HEK293T (cell line): ENCODE measurements around the gene ATXN7.

Experiments
- CTCF ChIA-PET: fragments of 350-600 bp; formaldehyde crosslinking; extraction: SDS; loops from one replicate; lab custom pipeline; 2021; ENCODE audit warnings: antibody characterized with exemption, inconsistent platforms; lab: Yijun Ruan, JAX
- POLR2A ChIA-PET: fragments of 350-600 bp; formaldehyde crosslinking; extraction: SDS; loops from one replicate; lab custom pipeline; 2020; ENCODE audit warnings: antibody characterized with exemption, inconsistent platforms; lab: Yijun Ruan, JAX
- DNase-seq: peaks from one replicate; pipeline ENCODE4 v3.0.0; 2012; ENCODE audit warnings: mixed read lengths; ENCODE audit errors: extremely low spot score
- ARNT ChIP-seq: fragments of 450-650 bp; IDR thresholded peaks from 2 replicates; pipeline ENCODE4 v1.6.1; 2017; ENCODE audit warnings: mild to moderate bottlenecking
- BHLHE40 ChIP-seq: fragments of 450-650 bp; IDR thresholded peaks from 2 replicates; pipeline ENCODE4 v1.6.1; 2016; ENCODE audit warnings: mild to moderate bottlenecking, moderate library complexity, borderline replicate concordance
- CTBP1 ChIP-seq: fragments of 450-650 bp; IDR thresholded peaks from 2 replicates; pipeline ENCODE4 v1.6.1; 2016; ENCODE audit warnings: borderline replicate concordance
- ELF4 ChIP-seq: fragments of 450-650 bp; IDR thresholded peaks from 2 replicates; pipeline ENCODE4 v1.6.1; 2017; ENCODE audit warnings: antibody characterized with exemption
- FOXA1 ChIP-seq: fragments of 450-650 bp; IDR thresholded peaks from 2 replicates; pipeline ENCODE4 v1.6.1; 2016; ENCODE audit warnings: mild to moderate bottlenecking
- FOXK2 ChIP-seq: fragments of 450-650 bp; IDR thresholded peaks from 2 replicates; pipeline ENCODE4 v1.6.1; 2016; ENCODE audit warnings: mild to moderate bottlenecking
- FOXM1 ChIP-seq: fragments of 450-650 bp; IDR thresholded peaks from 2 replicates; pipeline ENCODE4 v1.6.1; 2017; ENCODE audit warnings: mild to moderate bottlenecking, borderline replicate concordance
- HDGF ChIP-seq: fragments of 450-650 bp; IDR thresholded peaks from 2 replicates; pipeline ENCODE4 v1.6.1; 2017; ENCODE audit warnings: antibody characterized with exemption, borderline replicate concordance
- L3MBTL2 ChIP-seq: fragments of 450-650 bp; conservative IDR thresholded peaks from 2 replicates; pipeline ENCODE4 v1.6.1; 2016; ENCODE audit warnings: mild to moderate bottlenecking
- LEF1 ChIP-seq: fragments of 450-650 bp; IDR thresholded peaks from 2 replicates; pipeline ENCODE4 v1.6.1; 2017; ENCODE audit warnings: mild to moderate bottlenecking, borderline replicate concordance
- NFRKB ChIP-seq: fragments of 450-650 bp; IDR thresholded peaks from 2 replicates; pipeline ENCODE4 v1.6.1; 2016; ENCODE audit warnings: mild to moderate bottlenecking, moderate library complexity
- PKNOX1 ChIP-seq: fragments of 450-650 bp; IDR thresholded peaks from 2 replicates; pipeline ENCODE4 v1.6.1; 2016
- SP1 ChIP-seq: fragments of 450-650 bp; IDR thresholded peaks from 2 replicates; pipeline ENCODE4 v1.6.1; 2017
- SUZ12 ChIP-seq: fragments of 450-650 bp; IDR thresholded peaks from 2 replicates; pipeline ENCODE4 v1.6.1; 2016; ENCODE audit warnings: mild to moderate bottlenecking
- TARDBP ChIP-seq: fragments of 450-650 bp; IDR thresholded peaks from 2 replicates; pipeline ENCODE4 v1.6.1; 2016
- ZNF384 ChIP-seq: fragments of 450-650 bp; IDR thresholded peaks from 2 replicates; pipeline ENCODE4 v1.6.1; 2016

The ATXN7 gene

DNA sequence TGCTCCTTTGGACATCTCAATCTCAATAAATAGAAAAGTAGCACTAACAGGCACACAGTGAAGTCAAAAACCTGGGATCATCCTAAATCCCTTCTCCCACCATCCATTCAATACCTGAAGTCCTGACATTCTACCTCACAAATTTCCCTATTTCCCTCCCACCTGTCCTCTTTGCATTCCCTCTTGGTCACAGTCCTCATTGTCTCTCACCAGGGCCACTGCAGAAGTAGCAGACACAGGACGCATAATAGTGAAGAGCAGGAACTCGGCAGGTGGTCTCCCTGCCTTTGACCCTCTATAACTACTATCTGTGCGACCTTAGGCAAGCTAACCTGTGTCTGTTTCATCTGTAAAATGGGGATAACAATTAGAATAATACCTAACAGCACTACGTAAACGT is 2.4 kb upstream of the ATXN7 start:
- CTCF ChIA-PET, result no interaction called here
- TF ChIP-seq TARDBP (no peak), LEF1 (no peak), L3MBTL2 (no peak), SUZ12 (no peak), FOXA1 (no peak), FOXK2 (no peak), BHLHE40 (no peak)
- DNase-seq, result no peak
- POLR2A ChIA-PET, result no interaction called here

- POLR2A ChIA-PET, result interaction anchor here (1.1 to 1.4 kb wide), 3 partner anchors 30 to 52 kb away, joined by 3 to 4 read pairs (median 3); no protein-coding TSS in a partner anchor
- TF ChIP-seq SUZ12, result no peak
- TF ChIP-seq ZNF384, result no peak
- no peak for TF ChIP-seq CTBP1
- no peak for TF ChIP-seq ARNT
- TF ChIP-seq BHLHE40, result no peak
- CTCF ChIA-PET, result no interaction called here
Observed at GRCh38 chr3:63862804-63863149, 890 bp upstream of the ATXN7 start.

GRCh38 chr3:63864008-63864964 is 619 bp downstream of the ATXN7 start:
- ChIA-PET CTCF (no interaction called here), POLR2A (interaction anchor here (1.0 to 1.4 kb wide), 4 partner anchors 10 to 50 kb away, joined by 3 to 8 read pairs (median 4); no protein-coding TSS in a partner anchor)
- no peak for TF ChIP-seq SP1
- no peak for TF ChIP-seq FOXM1
- no peak for TF ChIP-seq NFRKB
- TF ChIP-seq PKNOX1, result no peak
- TF ChIP-seq HDGF, result no peak
- no peak for TF ChIP-seq SUZ12
- TF ChIP-seq ELF4, result no peak
- no peak for TF ChIP-seq BHLHE40
- no peak for TF ChIP-seq ZNF384
- TF ChIP-seq L3MBTL2, result no peak
- DNase-seq, result peak; percentile 61

More at GRCh38 chr3:63862804-63863149, 890 bp upstream of the ATXN7 start:
- no peak for DNase-seq

- TF ChIP-seq ARNT (no peak), L3MBTL2 (no peak), CTBP1 (no peak), SP1 (no peak), HDGF (no peak), LEF1 (no peak)
- POLR2A ChIA-PET, result no interaction called here
- CTCF ChIA-PET, result no interaction called here
- no peak for DNase-seq
Observed at GRCh38 chr3:63864965-63865327, 1.3 kb downstream of the ATXN7 start.

DNA sequence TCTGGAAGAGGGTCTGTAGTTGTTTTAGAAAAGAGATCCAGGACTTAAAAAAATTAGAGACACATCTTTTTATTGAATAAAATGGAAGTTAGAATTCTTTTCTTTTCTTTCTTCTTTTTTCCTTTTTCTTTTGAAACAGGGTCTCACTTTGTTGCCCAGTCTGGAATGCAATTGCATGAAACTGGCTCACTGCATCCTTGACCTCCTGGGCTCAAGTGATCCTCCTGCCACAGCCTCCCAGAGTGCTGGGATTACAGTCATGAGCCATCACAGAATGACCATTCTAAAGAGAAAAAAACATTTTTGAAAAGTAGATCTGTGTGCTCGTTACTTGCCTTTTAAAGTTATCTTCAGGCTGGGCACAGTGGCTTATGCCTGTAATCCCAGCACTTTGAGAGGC is 3.6 kb downstream of the ATXN7 start:
- DNase-seq, result no peak
- POLR2A ChIA-PET, result no interaction called here
- TF ChIP-seq SP1 (no peak), SUZ12 (no peak), NFRKB (no peak), ELF4 (no peak), L3MBTL2 (no peak), FOXK2 (no peak)
- CTCF ChIA-PET, result no interaction called here

GRCh38 chr3:63869940-63870614 is 6.4 kb downstream of the ATXN7 start:
- no peak for TF ChIP-seq FOXK2
- no peak for TF ChIP-seq NFRKB
- no peak for TF ChIP-seq LEF1
- no peak for TF ChIP-seq HDGF
- TF ChIP-seq CTBP1, result no peak
- TF ChIP-seq ZNF384, result no peak
- TF ChIP-seq SUZ12, result no peak
- CTCF ChIA-PET, result no interaction called here
- POLR2A ChIA-PET, result interaction anchor here (1.6 kb wide), 1 partner anchor 42 kb away, joined by 5 read pairs; the partner anchor contains the start of gene SCAANT1
- DNase-seq, result no peak

DNA sequence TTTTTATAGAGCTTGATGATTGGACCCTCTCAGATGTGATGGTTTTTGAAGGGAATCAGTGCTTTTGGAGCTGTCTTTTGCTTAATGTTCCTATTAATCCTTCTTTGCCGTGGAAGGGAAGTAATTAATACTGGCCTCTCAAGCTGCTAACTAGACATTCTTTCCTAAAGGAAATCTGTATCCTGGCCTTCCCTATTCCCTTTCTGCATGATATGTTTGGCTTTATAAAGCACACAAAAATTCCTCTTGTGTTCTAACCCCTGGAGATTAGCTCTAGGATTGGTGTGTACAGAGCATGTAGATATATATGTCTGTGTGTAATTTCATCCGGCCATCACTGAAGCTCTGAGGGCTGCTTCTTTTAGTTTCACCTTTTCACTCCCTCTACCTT is 6.9 kb downstream of the ATXN7 start:
- ChIA-PET CTCF (no interaction called here), POLR2A (interaction anchor here (1.6 kb wide), 1 partner anchor 41 kb away, joined by 5 read pairs; the partner anchor contains the start of gene SCAANT1)
- TF ChIP-seq HDGF (no peak), L3MBTL2 (no peak), ELF4 (no peak), FOXM1 (no peak), PKNOX1 (no peak), BHLHE40 (no peak), FOXK2 (no peak)
- no peak for DNase-seq
